Spleen (tissue), 7 donors: ENCODE results near the gene NDP.

ENCODE experiments used
- POLR2A ChIP-seq, 3 donors: fragments of 450-650 bp; IDR thresholded peaks; one replicate each; pipeline ENCODE4 v1.5.1; 2017; ENCODE audit warnings: antibody characterized with exemption in 3 of 3, mild to moderate bottlenecking in 1 of 3
- TF ChIP-seq, protein P1 (sequence below), 11 experiments: fragments of 200-600 bp in 7 of 11; fragments of 450-650 bp in 4 of 11; sonication (generic) in 4 of 11; IDR thresholded peaks in 8 of 11; conservative IDR thresholded peaks in 3 of 11; 1 replicate in 7 of 11; 2 replicates in 4 of 11; pipeline versions ENCODE4 v1.4.0 to v1.8.0; 2016 to 2021; ENCODE audit warnings: antibody characterized with exemption in 11 of 11, inconsistent platforms in 4 of 11, mild to moderate bottlenecking in 1 of 11
- donor health status: DM: no; HTN: no; CAD: no; lungs with moderate emphysema.
- donor health status: DM: no; HTN: no; CAD: no.
- donor health status: DM: no; HTN: no; CAD: no.

DNA sequence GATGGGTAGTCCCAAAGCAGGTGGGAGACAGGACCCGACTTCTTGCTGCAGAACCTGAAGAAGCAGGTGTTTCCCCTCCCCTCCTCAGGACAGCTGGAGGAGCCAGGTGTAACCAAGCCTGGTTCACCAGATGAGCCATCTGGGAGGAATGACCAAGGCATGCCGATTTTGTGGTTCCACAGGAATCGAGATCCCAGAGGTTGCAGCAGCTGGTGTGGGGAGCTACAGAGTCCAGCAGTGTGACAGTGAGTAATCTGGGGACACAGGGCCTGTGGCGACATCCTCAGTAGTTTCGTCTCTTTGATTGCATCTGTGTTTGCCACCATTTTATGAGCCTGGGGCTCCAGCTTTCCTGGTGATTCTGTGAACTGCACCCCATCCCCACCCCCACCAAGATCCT is 2.6 kb upstream of the NDP start:
- no peak for TF ChIP-seq POLR2A (IDR thresholded peaks at IDR 0.05)
- TF ChIP-seq, protein P1, sequence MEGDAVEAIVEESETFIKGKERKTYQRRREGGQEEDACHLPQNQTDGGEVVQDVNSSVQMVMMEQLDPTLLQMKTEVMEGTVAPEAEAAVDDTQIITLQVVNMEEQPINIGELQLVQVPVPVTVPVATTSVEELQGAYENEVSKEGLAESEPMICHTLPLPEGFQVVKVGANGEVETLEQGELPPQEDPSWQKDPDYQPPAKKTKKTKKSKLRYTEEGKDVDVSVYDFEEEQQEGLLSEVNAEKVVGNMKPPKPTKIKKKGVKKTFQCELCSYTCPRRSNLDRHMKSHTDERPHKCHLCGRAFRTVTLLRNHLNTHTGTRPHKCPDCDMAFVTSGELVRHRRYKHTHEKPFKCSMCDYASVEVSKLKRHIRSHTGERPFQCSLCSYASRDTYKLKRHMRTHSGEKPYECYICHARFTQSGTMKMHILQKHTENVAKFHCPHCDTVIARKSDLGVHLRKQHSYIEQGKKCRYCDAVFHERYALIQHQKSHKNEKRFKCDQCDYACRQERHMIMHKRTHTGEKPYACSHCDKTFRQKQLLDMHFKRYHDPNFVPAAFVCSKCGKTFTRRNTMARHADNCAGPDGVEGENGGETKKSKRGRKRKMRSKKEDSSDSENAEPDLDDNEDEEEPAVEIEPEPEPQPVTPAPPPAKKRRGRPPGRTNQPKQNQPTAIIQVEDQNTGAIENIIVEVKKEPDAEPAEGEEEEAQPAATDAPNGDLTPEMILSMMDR (IDR thresholded peaks at IDR 0.05 in 8 of 11, conservative IDR thresholded peaks at IDR 0.05 in 3 of 11), result no peak
